HCT116 (cell line): Measurements from ENCODE around the gene BTG1. TPM values are rescaled to one million over a fixed set of nuclear protein-coding genes. Genes with fewer than 3 reads are reported as not detected.

ENCODE experiments used
- ATAC-seq: fragments of 200-7000 bp; cut with Tn5 transposase; 2 replicates; pipeline ENCODE4 v1.9.1; 2020; ENCODE audit warnings: mild to moderate bottlenecking, moderate library complexity
- BruUV-seq: library from RNA; stranded (reverse); fragments of 400-500 nt; replicated peaks from 2 replicates; lab custom pipeline; 2021; lab: Mats Ljungman, UMichigan
- CTCF ChIA-PET: fragments of 300-600 bp; sonication (Branson Sonifier 250); formaldehyde crosslinking; loops from one replicate; lab custom pipeline; 2021; ENCODE audit warnings: antibody characterized with exemption; lab: Charles Lee
- POLR2A ChIA-PET: fragments of 300-600, 350-600 bp; sonication (Branson Sonifier 250); formaldehyde crosslinking; loops from one replicate; lab custom pipeline; 2021; ENCODE audit warnings: antibody characterized with exemption; lab: Charles Lee
- RAD21 ChIA-PET, 2 experiments: fragments of 300-600 bp; sonication (Branson Sonifier 250); formaldehyde crosslinking; loops; one replicate each; lab custom pipeline; 2023; ENCODE audit warnings: low total read pairs in 2 of 2; ENCODE audit not compliant: uncharacterized antibody in 2 of 2, unreplicated experiment in 2 of 2, low non-redundant PET in 1 of 2; lab: Charles Lee
- DNase-seq: peaks from one replicate; pipeline ENCODE4 v3.0.0-alpha.2; 2010; ENCODE audit warnings: low read depth, low spot score
- H2AFZ ChIP-seq: fragments of 200-600 bp; shearing (Covaris generic), sonication (generic); 2 replicates; pipeline ENCODE4 v1.6.1; 2017; ENCODE audit warnings: low read depth, mixed run types, mixed read lengths, antibody characterized with exemption, low read length; ENCODE audit not compliant: poor library complexity, severe bottlenecking
- H3K27ac ChIP-seq: 2 replicates; pipeline ENCODE4 v1.5.1; 2012; ENCODE audit warnings: low read depth, low read length
- H3K27me3 ChIP-seq: fragments of 200-600 bp; sonication (generic); 2 replicates; pipeline ENCODE4 v1.6.1; 2016; ENCODE audit warnings: mixed run types, low read length, mixed read lengths; ENCODE audit not compliant: insufficient read depth
- H3K36me3 ChIP-seq, 2 experiments: fragments of 200-500 bp in 1 of 2; fragments of 200-600 bp in 1 of 2; sonication (Bioruptor generic) in 1 of 2; sonication (generic) in 1 of 2; 2 replicates each; pipeline versions ENCODE4 v1.5.1 to v1.6.1; 2014 to 2016; ENCODE audit warnings: low read length in 2 of 2, inconsistent platforms in 1 of 2, mixed read lengths in 1 of 2, mixed run types in 1 of 2; ENCODE audit not compliant: insufficient read depth in 2 of 2, control insufficient read depth in 1 of 2
- H3K4me1 ChIP-seq, 2 experiments: fragments of 200-600 bp in 1 of 2; sonication (generic) in 1 of 2; 2 replicates each; pipeline versions ENCODE4 v1.5.1 to v1.6.1; 2012 to 2017; ENCODE audit warnings: low read length in 2 of 2, inconsistent platforms in 1 of 2, mild to moderate bottlenecking in 1 of 2, mixed read lengths in 1 of 2, mixed run types in 1 of 2, moderate library complexity in 1 of 2; ENCODE audit not compliant: insufficient read depth in 2 of 2, control insufficient read depth in 1 of 2
- H3K4me2 ChIP-seq: fragments of 200-600 bp; sonication (generic); 2 replicates; pipeline ENCODE4 v1.6.1; 2017; ENCODE audit warnings: mixed run types, low read length, mixed read lengths
- H3K4me3 ChIP-seq, 2 experiments: fragments of 200-600 bp in 1 of 2; sonication (generic) in 1 of 2; replicated peaks in 1 of 2; 2 replicates each; pipeline ENCODE4 v1.5.1; 2011 to 2016; ENCODE audit warnings: low read length in 2 of 2, control low read depth in 1 of 2, low read depth in 1 of 2, mild to moderate bottlenecking in 1 of 2, mixed read lengths in 1 of 2, mixed run types in 1 of 2
- H3K79me2 ChIP-seq: fragments of 200-600 bp; sonication (generic); 2 replicates; pipeline ENCODE4 v1.6.1; 2017; ENCODE audit warnings: mild to moderate bottlenecking, mixed run types, low read length, moderate library complexity, mixed read lengths; ENCODE audit not compliant: insufficient read depth
- H3K9ac ChIP-seq: fragments of 200-600 bp; sonication (generic); 2 replicates; pipeline ENCODE4 v1.6.1; 2016; ENCODE audit warnings: low read length, mixed read lengths
- H3K9me2 ChIP-seq: fragments of 200-600 bp; sonication (generic), shearing (Covaris generic); 2 replicates; pipeline ENCODE4 v1.6.1; 2017; ENCODE audit warnings: mixed run types, mild to moderate bottlenecking, moderate library complexity; ENCODE audit not compliant: insufficient read depth
- H3K9me3 ChIP-seq, 2 experiments: fragments of 200-500 bp in 1 of 2; fragments of 200-600 bp in 1 of 2; sonication (Bioruptor generic) in 1 of 2; sonication (generic) in 1 of 2; 2 replicates each; pipeline ENCODE4 v1.6.1; 2014 to 2017; ENCODE audit warnings: low read length in 2 of 2, mixed read lengths in 2 of 2, inconsistent platforms in 1 of 2, low read depth in 1 of 2, mild to moderate bottlenecking in 1 of 2, mixed run types in 1 of 2, moderate library complexity in 1 of 2; ENCODE audit not compliant: control insufficient read depth in 1 of 2, insufficient read depth in 1 of 2
- H4K20me1 ChIP-seq: fragments of 200-600 bp; sonication (generic), shearing (Covaris generic); 2 replicates; pipeline ENCODE4 v1.6.1; 2017; ENCODE audit warnings: mixed run types, mild to moderate bottlenecking, moderate library complexity; ENCODE audit not compliant: insufficient read depth
- CEBPB ChIP-seq: IDR thresholded peaks from 2 replicates; pipeline ENCODE4 v1.6.1; 2012; ENCODE audit warnings: low read depth
- EGR1 ChIP-seq: IDR thresholded peaks from 2 replicates; pipeline ENCODE4 v1.6.1; 2012; ENCODE audit warnings: low read depth
- ELF1 ChIP-seq: IDR thresholded peaks from 2 replicates; pipeline ENCODE4 v1.6.1; 2012; ENCODE audit warnings: low read depth, borderline replicate concordance
- EZH2 ChIP-seq: fragments of 200-600 bp; sonication (generic); IDR thresholded peaks from 2 replicates; pipeline ENCODE4 v1.6.1; 2017; ENCODE audit warnings: antibody characterized with exemption, mixed run types
- EZH2phosphoT487 ChIP-seq: fragments of 200-600 bp; IDR thresholded peaks from 2 replicates; pipeline ENCODE4 v1.6.1; 2018; ENCODE audit warnings: antibody characterized with exemption, borderline replicate concordance
- FOSL1 ChIP-seq: IDR thresholded peaks from 2 replicates; pipeline ENCODE4 v1.6.1; 2012; ENCODE audit warnings: low read depth
- JUND ChIP-seq: IDR thresholded peaks from 2 replicates; pipeline ENCODE4 v1.6.1; 2012
- RAD21 ChIP-seq: IDR thresholded peaks from 2 replicates; pipeline ENCODE4 v1.6.1; 2012; ENCODE audit warnings: low read depth, mild to moderate bottlenecking
- SIN3A ChIP-seq: IDR thresholded peaks from 2 replicates; pipeline ENCODE4 v1.6.1; 2012; ENCODE audit warnings: low read depth
- SP1 ChIP-seq: IDR thresholded peaks from 2 replicates; pipeline ENCODE4 v1.6.1; 2012; ENCODE audit warnings: low read depth
- SRF ChIP-seq: IDR thresholded peaks from 2 replicates; pipeline ENCODE4 v1.6.1; 2012; ENCODE audit warnings: low read depth
- TCF7L2 ChIP-seq: IDR thresholded peaks from 2 replicates; pipeline ENCODE4 v1.7.0; 2011; ENCODE audit warnings: borderline replicate concordance, inconsistent platforms; ENCODE audit not compliant: insufficient read depth, insufficient read length; ENCODE audit errors: extremely low read depth
- YY1 ChIP-seq: IDR thresholded peaks from 2 replicates; pipeline ENCODE4 v1.6.1; 2011; ENCODE audit warnings: low read length, low read depth, moderate library complexity, mild to moderate bottlenecking; ENCODE audit not compliant: insufficient replicate concordance; ENCODE audit errors: extremely low read depth
- ZNF274 ChIP-seq: fragments of 200-500 bp; sonication (Bioruptor generic); IDR thresholded peaks from 2 replicates; pipeline ENCODE4 v1.6.1; 2014; ENCODE audit warnings: mild to moderate bottlenecking, low read depth, low read length, inconsistent platforms
- intact Hi-C: fragments of 100-400 bp; cut with micrococcal nuclease; formaldehyde crosslinking; loops from 2 replicates; pipeline ENCODE4 v1.10.0; 2022
- total RNA-seq: library from RNA; stranded (reverse); gene quantifications from one replicate; pipeline ENCODE4 v1.2.1, GENCODE V29; 2021; ENCODE audit not compliant: unreplicated experiment
- TF ChIP-seq, protein P1 (sequence below), 3 experiments: fragments of 200-600 bp in 1 of 3; sonication (generic) in 1 of 3; IDR thresholded peaks in 2 of 3; conservative IDR thresholded peaks in 1 of 3; 2 replicates each; pipeline ENCODE4 v1.5.1; 2012 to 2017; ENCODE audit warnings: low read depth in 2 of 3, low read length in 2 of 3, antibody characterized with exemption in 1 of 3, borderline replicate concordance in 1 of 3, control low read depth in 1 of 3, mild to moderate bottlenecking in 1 of 3, mixed read lengths in 1 of 3, mixed run types in 1 of 3, moderate library complexity in 1 of 3; ENCODE audit not compliant: insufficient read depth in 1 of 3
- TF ChIP-seq, protein P2 (sequence below): IDR thresholded peaks from 2 replicates; pipeline ENCODE4 v1.6.1; 2012
- TF ChIP-seq, protein P3 (sequence below): IDR thresholded peaks from 2 replicates; pipeline ENCODE4 v1.6.1; 2012

Gene BTG1
- total RNA-seq, 1 experiment from 2014 or later: 57.3 TPM

DNA sequence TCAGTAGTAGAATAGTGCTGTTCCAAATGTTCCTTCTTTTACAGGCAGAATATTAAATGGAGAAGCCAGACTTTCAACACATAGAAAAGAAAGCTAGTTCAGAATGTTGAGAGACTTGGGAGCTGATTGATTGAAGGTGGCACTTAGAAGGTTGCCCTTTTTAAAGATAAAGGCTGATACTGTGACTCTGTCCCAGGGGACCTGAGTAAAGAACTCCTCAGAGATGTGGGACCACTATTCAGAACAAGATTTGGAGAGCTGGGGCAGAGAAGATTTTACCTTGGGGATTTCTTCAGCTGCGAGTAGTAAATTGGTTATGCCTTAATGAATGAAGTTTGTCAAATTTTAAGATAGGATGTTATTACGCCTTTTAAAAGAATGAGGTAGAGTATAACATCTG, 21.4 kb upstream of the BTG1 start:
- RAD21 ChIA-PET: no interaction called here

DNA sequence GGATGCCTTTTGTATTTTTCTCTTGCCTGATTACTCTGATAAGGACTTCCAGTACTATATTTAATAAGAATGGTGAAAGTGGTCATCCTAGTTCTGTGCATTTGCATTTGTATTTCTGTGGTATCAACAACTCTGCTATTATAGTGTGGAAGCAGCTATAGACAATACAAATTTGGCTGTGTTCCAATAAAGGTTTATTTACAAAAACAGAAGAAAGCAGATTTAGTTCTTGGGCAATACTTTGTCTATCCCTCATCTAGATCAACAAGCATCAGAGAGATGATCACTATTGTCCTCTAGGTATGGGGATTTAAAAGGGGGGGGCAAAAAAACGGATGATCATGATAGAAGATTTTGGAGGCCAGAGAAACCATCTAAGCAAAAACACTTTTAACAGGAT, 19.1 kb upstream of the BTG1 start:
- Histone ChIP-seq H3K9me2 (no peaks in the 10 kb centered on the region), H3K4me1 (peaks cover 0 to 11% of the 10 kb centered on the region in 2 experiments; a peak in 2 of 4 replicates), H4K20me1 (no peaks in the 10 kb centered on the region), H3K4me2 (no peak overlapping the region), H3K9me3 (no peaks in the 10 kb centered on the region), H3K79me2 (no peaks in the 10 kb centered on the region), H3K4me3 (no peak overlapping the region), H3K9ac (no peak overlapping the region), H2AFZ (no peak overlapping the region), H3K36me3 (no peaks in the 10 kb centered on the region), H3K27ac (no peak overlapping the region), H3K27me3 (no peaks in the 10 kb centered on the region)
- intact Hi-C loops: no loop called here
- TF ChIP-seq ELF1 (no peak), EZH2phosphoT487 (no peak), YY1 (no peak), TCF7L2 (no peak), SP1 (no peak), RAD21 (no peak), JUND (no peak)
- TF ChIP-seq, protein P1, sequence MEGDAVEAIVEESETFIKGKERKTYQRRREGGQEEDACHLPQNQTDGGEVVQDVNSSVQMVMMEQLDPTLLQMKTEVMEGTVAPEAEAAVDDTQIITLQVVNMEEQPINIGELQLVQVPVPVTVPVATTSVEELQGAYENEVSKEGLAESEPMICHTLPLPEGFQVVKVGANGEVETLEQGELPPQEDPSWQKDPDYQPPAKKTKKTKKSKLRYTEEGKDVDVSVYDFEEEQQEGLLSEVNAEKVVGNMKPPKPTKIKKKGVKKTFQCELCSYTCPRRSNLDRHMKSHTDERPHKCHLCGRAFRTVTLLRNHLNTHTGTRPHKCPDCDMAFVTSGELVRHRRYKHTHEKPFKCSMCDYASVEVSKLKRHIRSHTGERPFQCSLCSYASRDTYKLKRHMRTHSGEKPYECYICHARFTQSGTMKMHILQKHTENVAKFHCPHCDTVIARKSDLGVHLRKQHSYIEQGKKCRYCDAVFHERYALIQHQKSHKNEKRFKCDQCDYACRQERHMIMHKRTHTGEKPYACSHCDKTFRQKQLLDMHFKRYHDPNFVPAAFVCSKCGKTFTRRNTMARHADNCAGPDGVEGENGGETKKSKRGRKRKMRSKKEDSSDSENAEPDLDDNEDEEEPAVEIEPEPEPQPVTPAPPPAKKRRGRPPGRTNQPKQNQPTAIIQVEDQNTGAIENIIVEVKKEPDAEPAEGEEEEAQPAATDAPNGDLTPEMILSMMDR (IDR thresholded peaks at IDR 0.05 in 2 of 3, conservative IDR thresholded peaks at IDR 0.05 in 1 of 3; ENCODE audit: borderline replicate concordance in 1 of 3, insufficient read depth in 1 of 3, low read depth in 2 of 3, low read length in 2 of 3): no peak
- TF ChIP-seq, protein P2, sequence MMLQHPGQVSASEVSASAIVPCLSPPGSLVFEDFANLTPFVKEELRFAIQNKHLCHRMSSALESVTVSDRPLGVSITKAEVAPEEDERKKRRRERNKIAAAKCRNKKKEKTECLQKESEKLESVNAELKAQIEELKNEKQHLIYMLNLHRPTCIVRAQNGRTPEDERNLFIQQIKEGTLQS: no peak
- TF ChIP-seq, protein P3, sequence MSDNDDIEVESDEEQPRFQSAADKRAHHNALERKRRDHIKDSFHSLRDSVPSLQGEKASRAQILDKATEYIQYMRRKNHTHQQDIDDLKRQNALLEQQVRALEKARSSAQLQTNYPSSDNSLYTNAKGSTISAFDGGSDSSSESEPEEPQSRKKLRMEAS: no peak
- RAD21 ChIA-PET: interaction anchor here in 1 of 2 experiments (0.6 kb wide), 1 partner anchor 377 kb away, joined by 3 read pairs; no protein-coding TSS in a partner anchor
- CTCF ChIA-PET: no interaction called here
- no TSS peak for BruUV-seq
- ATAC-seq (no peak), DNase-seq (no peak)
- POLR2A ChIA-PET: interaction anchor here (1.2 kb wide), 1 partner anchor 19 kb away, joined by 3 read pairs; the partner anchor contains the start of gene BTG1

More for the DNA sequence above, 21.4 kb upstream of the BTG1 start:
- Histone ChIP-seq H2AFZ (no peak overlapping the region), H3K9me2 (no peaks in the 10 kb centered on the region), H3K79me2 (no peaks in the 10 kb centered on the region), H3K9ac (no peak overlapping the region), H3K27ac (no peak overlapping the region), H3K4me1 (no peaks in the 10 kb centered on the region), H3K4me3 (no peak overlapping the region), H3K4me2 (no peak overlapping the region), H3K36me3 (no peaks in the 10 kb centered on the region), H4K20me1 (no peaks in the 10 kb centered on the region), H3K27me3 (no peaks in the 10 kb centered on the region), H3K9me3 (no peaks in the 10 kb centered on the region)
- intact Hi-C loops: no loop called here
- ChIA-PET CTCF (no interaction called here), POLR2A (interaction anchor here (1.8 kb wide), 1 partner anchor 22 kb away, joined by 8 read pairs; the partner anchor contains the start of gene BTG1)
- TF ChIP-seq JUND (no peak), FOSL1 (no peak), CEBPB (no peak), ZNF274 (no peak), YY1 (no peak), ELF1 (no peak), EGR1 (no peak), SRF (no peak), EZH2 (no peak), SIN3A (no peak)
- TF ChIP-seq, protein P2: no peak
- TF ChIP-seq, protein P3: no peak
- ATAC-seq: no peak
- BruUV-seq: no TSS peak
- no peak for DNase-seq
